HG03039 (cell line): ENCODE measurements around the gene CIB4.

Experiments
- ATAC-seq: cut with Tn5 transposase; IDR thresholded peaks from one replicate; pipeline ENCODE4 v1.9.1; 2021; ENCODE audit warnings: mild to moderate bottlenecking, moderate library complexity; ENCODE audit not compliant: unreplicated experiment

Gene CIB4

GRCh38 chr2:26609205-26609631 lies 31.9 kb downstream of the CIB4 start:
- no peak for ATAC-seq

GRCh38 chr2:26608557-26608956 lies 32.6 kb downstream of the CIB4 start:
- no peak for ATAC-seq

- ATAC-seq: no peak
These were observed 33.5 kb downstream of the CIB4 start for GRCh38 chr2:26607698-26608097.

DNA sequence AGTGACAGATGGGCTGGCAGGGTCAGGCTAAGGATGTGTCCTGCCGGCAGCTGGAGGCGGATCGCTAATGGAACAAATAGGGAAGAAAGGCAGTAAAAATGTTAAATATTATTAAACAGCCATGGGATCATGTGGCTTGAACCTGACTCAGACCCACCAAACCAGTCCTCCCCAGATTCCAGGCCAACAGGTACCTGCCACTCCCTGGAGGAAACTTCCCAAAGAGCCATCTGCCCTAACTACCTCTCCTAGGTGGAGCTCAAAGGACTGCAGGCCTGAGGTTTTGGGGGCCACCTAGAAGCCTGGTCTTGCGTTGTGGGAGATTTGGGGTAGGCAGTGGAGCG lies 34.3 kb downstream of the CIB4 start:
- no peak for ATAC-seq

GRCh38 chr2:26605999-26606846 lies 34.9 kb downstream of the CIB4 start:
- no peak for ATAC-seq

DNA sequence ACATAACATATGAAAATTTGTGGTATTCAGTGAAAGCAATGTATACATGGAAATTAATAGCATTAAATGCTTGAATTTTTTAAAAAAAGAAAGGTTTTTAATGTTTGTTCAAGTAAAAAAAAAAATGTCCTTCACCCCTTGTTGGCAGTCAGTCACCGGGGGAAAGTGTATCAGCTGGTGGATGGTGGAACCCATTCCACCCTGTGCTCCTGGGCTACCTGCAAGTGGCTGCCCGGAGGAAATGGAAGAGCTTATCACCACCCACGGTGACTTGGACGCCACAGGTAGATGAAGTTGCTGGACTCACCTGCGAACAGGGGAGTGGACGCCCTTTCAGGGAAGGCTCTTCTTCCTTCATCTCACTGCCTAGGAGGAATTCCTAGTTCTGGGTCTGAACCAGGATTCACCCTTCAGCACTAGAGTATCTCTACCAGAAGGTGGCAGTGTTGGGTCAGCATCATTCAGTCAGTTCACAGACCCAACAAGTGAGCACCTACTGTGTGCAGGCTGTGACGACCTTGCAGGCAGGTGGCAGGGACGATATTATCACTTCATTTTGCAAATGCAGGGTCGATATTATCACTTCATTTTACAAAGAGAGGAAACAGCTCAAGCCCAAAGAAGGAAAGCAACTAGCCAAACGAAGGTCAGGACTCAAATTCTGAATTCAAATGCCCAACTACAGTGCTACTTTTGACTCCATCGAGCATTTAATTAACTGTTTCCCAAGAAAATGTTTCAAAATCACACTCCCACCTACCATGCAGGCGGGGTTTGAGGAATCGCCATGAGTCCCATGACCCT lies 35.8 kb downstream of the CIB4 start:
- no peak for ATAC-seq

DNA sequence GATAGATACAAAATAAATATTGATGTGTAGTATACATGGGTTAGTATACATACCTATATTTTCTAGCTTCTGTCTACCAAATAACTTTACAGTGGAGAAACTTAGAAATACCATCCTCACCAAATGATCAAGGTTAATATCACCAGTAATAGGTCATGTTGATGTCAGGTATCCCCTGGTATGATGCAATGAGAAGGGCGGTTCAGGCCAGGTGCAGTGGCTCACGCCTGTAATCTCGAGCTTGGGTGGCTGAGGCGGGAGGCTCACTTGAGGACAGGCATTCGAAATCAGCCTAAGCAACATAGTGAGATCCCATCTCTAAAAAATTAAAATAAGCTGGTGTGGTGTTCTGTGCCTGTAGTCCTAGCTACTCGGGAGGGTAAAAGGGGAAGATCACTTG lies 38.6 kb downstream of the CIB4 start:
- no peak for ATAC-seq

- no peak for ATAC-seq
These were observed 41.8 kb downstream of the CIB4 start for GRCh38 chr2:26599387-26599786.

GRCh38 chr2:26598996-26599373 lies 42.2 kb downstream of the CIB4 start:
- no peak for ATAC-seq

- ATAC-seq: no peak
These were observed 42.7 kb downstream of the CIB4 start for GRCh38 chr2:26598336-26598995.

DNA sequence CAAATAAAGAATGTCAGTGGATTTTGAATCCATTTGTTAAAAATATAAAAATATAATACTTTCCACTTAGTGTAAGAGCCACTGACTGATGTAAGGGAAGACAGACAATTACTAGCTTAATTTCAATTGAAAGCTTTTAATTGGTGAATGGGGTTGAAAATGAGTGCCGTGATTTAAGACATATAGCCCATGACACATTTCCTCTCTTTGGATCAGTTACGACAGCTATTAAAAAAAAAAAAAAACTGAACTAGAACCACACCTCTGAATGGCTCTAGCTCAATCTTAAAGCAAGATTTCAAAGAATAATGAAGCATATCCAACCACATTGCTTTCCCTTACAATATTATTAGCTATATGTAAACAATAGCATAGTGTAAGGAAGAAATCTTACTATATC lies 44.0 kb downstream of the CIB4 start:
- ATAC-seq: no peak

- no peak for ATAC-seq
These were observed 46.0 kb downstream of the CIB4 start for GRCh38 chr2:26595146-26595545.

DNA sequence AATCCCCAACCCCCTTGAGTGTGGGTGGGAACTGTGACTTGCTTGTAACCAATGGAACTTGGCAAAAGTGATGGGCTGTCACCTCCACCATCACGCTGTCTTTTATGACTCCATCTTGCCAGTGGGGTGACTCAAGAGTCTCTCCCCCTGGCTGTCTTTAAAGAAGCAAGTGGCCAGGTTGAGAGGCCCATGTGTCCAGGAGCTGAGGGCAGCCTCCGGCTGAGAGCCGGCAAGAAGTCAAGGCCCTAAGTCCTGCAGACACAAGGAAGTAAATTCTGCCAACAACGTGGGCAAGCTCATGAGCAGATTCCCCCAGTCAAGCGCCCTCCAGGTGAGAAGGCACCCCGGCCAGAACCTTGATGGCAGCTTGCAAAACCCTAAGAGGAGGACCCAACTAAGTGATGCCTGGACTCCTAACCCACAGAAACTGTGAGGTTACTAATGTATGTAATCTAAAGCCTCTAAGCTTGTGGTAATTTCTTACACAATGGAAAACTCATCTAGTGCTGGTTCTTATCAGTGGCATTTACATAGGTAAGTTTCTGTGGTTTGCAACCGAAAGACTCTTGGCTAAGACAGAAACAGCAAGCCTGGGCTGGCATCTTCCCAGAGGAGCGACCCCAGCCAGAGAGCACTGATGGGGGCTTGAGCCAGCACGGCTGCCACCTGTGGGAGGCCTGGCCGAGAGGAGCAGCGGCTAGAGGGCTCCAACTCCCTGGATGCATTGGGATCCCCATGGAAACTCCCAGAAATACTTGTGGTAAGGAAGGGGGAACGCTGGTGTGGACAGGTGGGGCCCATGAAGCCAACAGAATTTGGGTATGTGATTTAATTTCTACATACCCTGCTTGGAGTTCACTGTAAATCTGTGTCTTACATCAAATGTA lies 49.3 kb downstream of the CIB4 start:
- ATAC-seq: no peak

GRCh38 chr2:26590980-26591618 lies 50.1 kb downstream of the CIB4 start:
- ATAC-seq: no peak

DNA sequence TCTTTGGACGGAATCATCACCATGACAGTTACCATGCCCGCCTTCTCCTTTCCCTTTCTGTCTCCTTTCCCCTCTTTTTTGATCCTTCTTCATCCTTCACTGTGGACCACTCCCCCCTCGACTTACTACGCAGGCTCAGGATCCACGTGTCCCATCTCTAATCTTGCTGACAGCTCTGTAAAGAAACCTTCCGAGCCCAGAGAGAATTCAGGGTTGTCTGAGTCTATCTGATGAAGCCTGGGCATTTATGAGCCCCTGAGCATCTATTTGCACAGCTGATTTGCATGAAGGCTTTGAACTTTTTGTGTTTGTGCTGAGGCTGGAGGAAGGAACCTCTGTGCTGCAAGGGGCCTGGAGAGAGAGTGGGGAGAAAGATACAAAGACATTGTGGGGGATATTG lies 50.7 kb downstream of the CIB4 start:
- no peak for ATAC-seq

GRCh38 chr2:26588576-26588975 lies 52.6 kb downstream of the CIB4 start:
- no peak for ATAC-seq

GRCh38 chr2:26587994-26588393 lies 53.2 kb downstream of the CIB4 start:
- no peak for ATAC-seq

DNA sequence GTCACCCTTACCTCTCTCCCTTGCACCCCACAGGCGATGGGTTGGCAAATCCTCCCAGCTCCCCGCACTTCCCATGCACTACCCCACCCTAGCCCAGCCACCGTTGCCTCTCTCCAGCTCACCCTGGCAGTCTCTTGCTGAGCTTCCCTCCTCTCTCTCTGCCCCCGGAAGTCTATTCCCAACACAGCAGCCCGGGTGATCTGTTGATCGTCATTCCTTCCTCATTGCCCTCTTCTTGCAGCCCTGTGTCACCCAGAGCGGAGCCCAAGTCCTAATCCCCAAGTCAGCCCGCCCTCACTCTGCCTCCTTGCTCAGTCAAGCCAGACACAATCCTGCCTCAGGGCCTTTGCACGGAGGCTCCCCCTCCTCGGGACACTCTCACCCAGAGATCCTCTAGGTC lies 55.2 kb downstream of the CIB4 start:
- no peak for ATAC-seq

GRCh38 chr2:26585100-26585499 lies 56.1 kb downstream of the CIB4 start:
- no peak for ATAC-seq

GRCh38 chr2:26584656-26585055 lies 56.5 kb downstream of the CIB4 start:
- ATAC-seq: no peak
